ENCODE data around the gene RPS27. TPM values are rescaled to one million over a fixed set of nuclear protein-coding genes. Genes with fewer than 3 reads are reported as not detected.

The RPS27 gene
- polyA plus RNA-seq, 3 donors = 4,186 to 7,443 (median 4,309) TPM

DNA sequence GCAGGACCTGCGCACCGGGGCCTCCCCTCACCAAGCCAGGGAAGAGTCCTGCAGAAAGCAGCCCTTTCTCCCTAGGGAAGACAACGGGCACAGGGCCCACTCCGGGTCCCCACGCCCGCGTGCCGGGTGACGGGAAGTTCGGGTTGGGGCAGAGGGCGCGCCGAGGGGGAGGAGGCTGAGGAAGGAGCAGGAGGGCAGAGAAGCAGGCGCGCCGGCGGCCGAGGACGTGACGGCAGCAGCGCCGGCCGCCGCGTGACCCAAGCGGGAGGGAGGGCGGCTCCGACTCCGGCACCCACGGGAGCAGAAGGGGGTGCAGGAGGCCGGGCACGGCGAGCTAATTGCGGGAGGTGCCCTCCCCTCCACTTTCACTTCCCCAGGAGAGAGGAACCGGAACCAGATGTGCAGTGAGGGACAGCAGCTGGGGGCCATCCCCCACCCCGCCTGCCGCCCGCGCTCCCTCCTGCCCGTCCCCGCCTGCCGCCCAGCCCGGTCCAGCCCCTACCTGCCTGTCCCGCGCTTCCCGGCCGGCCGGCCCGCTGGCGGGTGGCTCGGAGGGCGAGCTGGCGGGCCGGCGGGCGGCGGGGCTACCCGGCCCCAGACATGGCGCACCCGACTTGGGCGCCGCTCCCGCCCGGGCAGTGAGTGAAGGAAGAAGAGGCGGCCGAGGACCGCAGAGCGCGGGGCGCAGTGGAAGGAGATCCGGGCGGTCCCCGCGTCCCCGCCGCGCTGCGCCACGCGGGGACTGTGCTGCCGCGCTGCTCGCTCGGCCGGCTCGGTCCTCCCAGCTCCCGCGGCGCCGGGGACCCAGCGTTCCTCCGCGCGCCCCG lies 44.6 kb upstream of the RPS27 start:
- H3K4me1 Mint-ChIP-seq = peaks cover 55% of the 10 kb centered on the region
- no peaks in the 10 kb centered on the region for H3K27me3 ChIP-seq (ENCODE audit: control insufficient read depth in 2 of 2, insufficient read depth in 2 of 2, low read length in 2 of 2)
- peak overlapping the region; percentile 83 for H3K4me2 ChIP-seq (replicated peaks; ENCODE audit: extremely low read depth, low read length, poor library complexity, severe bottlenecking)
- peak overlapping the region; percentile 94 for H3K9ac ChIP-seq (ENCODE audit: insufficient read depth, low read length, poor library complexity, severe bottlenecking)
- H2AFZ ChIP-seq (ENCODE audit: insufficient read depth, low read depth, low read length, poor library complexity, severe bottlenecking) = peak overlapping the region; percentile 7
- H3K9me3 ChIP-seq (replicated peaks in 1 of 2; ENCODE audit: control insufficient read depth in 1 of 2, insufficient read depth in 1 of 2, low read length in 2 of 2) = no peaks in the 10 kb centered on the region
- peaks cover 54 to 61% of the 10 kb centered on the region in 2 donors for H3K4me1 ChIP-seq (ENCODE audit: control insufficient read depth in 1 of 2, insufficient read depth in 2 of 2, low read length in 2 of 2)
- peaks cover 0 to under 1% (median 0%) of the 10 kb centered on the region in 3 donors for H3K27me3 Mint-ChIP-seq (ENCODE audit: low read depth in 3 of 3)
- H3K27ac Mint-ChIP-seq = peak overlapping the region; percentile 98 to 100 (median 100)
- peak overlapping the region; percentile 100 for H3K27ac ChIP-seq (ENCODE audit: low read depth in 1 of 2, low read length in 2 of 2)
- H3K4me3 Mint-ChIP-seq = peak overlapping the region; percentile 83 to 93
- H4K20me1 ChIP-seq (ENCODE audit: insufficient read depth, low read length) = peaks cover 18% of the 10 kb centered on the region
- H3K4me3 ChIP-seq (replicated peaks in 1 of 3; ENCODE audit: low read depth in 2 of 3, low read length in 3 of 3) = peak overlapping the region; percentile 70 to 83 (median 83)
- H3K36me3 ChIP-seq (replicated peaks in 1 of 2; ENCODE audit: control insufficient read depth in 1 of 2, insufficient read depth in 2 of 2, low read length in 2 of 2) = peaks cover 59 to 61% of the 10 kb centered on the region in 2 donors
- intact Hi-C loops (cut with micrococcal nuclease) = loop anchor here in 1 of 2 donors (2.0 kb wide), 2 partner anchors 17 to 23 kb away; partner anchors contain the start of genes GATAD2B and SLC39A1
- peak; percentile 95 to 99 (median 99) for DNase-seq
- peaks cover 54% of the 10 kb centered on the region for H3K79me2 ChIP-seq (ENCODE audit: insufficient read depth, low read length)
- peaks cover 56 to 62% of the 10 kb centered on the region in 2 donors for H3K36me3 Mint-ChIP-seq
- TF ChIP-seq, protein P1, sequence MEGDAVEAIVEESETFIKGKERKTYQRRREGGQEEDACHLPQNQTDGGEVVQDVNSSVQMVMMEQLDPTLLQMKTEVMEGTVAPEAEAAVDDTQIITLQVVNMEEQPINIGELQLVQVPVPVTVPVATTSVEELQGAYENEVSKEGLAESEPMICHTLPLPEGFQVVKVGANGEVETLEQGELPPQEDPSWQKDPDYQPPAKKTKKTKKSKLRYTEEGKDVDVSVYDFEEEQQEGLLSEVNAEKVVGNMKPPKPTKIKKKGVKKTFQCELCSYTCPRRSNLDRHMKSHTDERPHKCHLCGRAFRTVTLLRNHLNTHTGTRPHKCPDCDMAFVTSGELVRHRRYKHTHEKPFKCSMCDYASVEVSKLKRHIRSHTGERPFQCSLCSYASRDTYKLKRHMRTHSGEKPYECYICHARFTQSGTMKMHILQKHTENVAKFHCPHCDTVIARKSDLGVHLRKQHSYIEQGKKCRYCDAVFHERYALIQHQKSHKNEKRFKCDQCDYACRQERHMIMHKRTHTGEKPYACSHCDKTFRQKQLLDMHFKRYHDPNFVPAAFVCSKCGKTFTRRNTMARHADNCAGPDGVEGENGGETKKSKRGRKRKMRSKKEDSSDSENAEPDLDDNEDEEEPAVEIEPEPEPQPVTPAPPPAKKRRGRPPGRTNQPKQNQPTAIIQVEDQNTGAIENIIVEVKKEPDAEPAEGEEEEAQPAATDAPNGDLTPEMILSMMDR (IDR thresholded peaks at IDR 0.05) = no peak
- under 1% methylated on average over 83 of the region's 95 CpGs for WGBS (ENCODE audit: insufficient coverage)
- no peaks in the 10 kb centered on the region for H3K9me3 Mint-ChIP-seq

DNA sequence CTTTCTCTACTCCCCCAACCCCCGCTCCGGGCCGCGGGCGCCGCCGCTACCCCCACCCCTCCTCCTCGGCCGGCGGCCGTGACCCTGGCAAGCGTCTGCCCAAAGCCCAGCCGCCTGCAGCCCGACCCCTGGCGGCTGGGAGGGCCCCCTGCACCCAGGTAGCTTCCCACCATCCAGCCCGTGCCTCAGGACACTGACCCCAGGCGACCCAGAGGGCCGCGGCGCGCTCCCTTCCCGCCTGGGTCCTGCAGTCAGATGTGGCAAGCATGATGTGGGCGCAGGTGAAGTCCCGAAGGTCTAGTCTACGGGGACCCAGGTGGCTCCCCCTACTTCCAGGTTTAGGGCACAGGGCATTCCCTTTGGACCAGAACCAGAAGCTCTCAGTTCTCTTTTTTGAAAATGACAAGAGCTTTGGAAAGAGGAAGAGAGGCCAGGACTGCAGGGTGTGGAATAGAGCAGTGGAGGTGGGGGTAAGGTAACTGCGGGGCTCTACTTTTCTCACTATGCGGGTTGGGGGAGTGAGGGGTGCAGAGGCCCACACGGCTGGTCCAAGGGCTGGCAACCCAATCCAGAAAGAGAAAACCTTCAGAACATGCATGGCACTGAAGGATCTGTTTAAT lies 43.8 kb upstream of the RPS27 start, which contains the start of gene DENND4B:
Gene DENND4B, minus strand, starts transcription at position 97 of the 620 bp plus-strand sequence. CDS start 2,344 bp downstream, outside the sequence.
- H3K9me3 Mint-ChIP-seq = no peaks in the 10 kb centered on the region
- Histone ChIP-seq H3K4me3 (replicated peaks in 1 of 3; ENCODE audit: low read depth in 2 of 3, low read length in 3 of 3) (peak within 1 kb of the TSS; percentile 70 to 83 (median 83)), H3K9ac (ENCODE audit: insufficient read depth, low read length, poor library complexity, severe bottlenecking) (peak within 1 kb of the TSS; percentile 94), H3K36me3 (replicated peaks in 1 of 2; ENCODE audit: control insufficient read depth in 1 of 2, insufficient read depth in 2 of 2, low read length in 2 of 2) (peaks cover 59 to 61% of the 10 kb centered on the region in 2 donors), H3K27ac (ENCODE audit: low read depth in 1 of 2, low read length in 2 of 2) (peak within 1 kb of the TSS; percentile 100), H3K4me2 (replicated peaks; ENCODE audit: extremely low read depth, low read length, poor library complexity, severe bottlenecking) (peak within 1 kb of the TSS; percentile 83), H2AFZ (ENCODE audit: insufficient read depth, low read depth, low read length, poor library complexity, severe bottlenecking) (peak within 1 kb of the TSS; percentile 7), H3K9me3 (replicated peaks in 1 of 2; ENCODE audit: control insufficient read depth in 1 of 2, insufficient read depth in 1 of 2, low read length in 2 of 2) (no peaks in the 10 kb centered on the region), H3K4me1 (ENCODE audit: control insufficient read depth in 1 of 2, insufficient read depth in 2 of 2, low read length in 2 of 2) (peaks cover 54 to 57% of the 10 kb centered on the region in 2 donors), H3K79me2 (ENCODE audit: insufficient read depth, low read length) (peaks cover 49% of the 10 kb centered on the region), H3K27me3 (ENCODE audit: control insufficient read depth in 2 of 2, insufficient read depth in 2 of 2, low read length in 2 of 2) (no peaks in the 10 kb centered on the region), H4K20me1 (ENCODE audit: insufficient read depth, low read length) (peaks cover 18% of the 10 kb centered on the region)
- intact Hi-C loops (cut with micrococcal nuclease) = loop anchor here in 1 of 2 donors (2.0 kb wide), 1 partner anchor 16 kb away; the partner anchor contains the start of gene SLC39A1
- TF ChIP-seq, protein P1 (IDR thresholded peaks at IDR 0.05) = peak; percentile 94
- peak within 1 kb of the TSS; percentile 83 to 93 for H3K4me3 Mint-ChIP-seq
- peaks cover 0 to 2% (median 0%) of the 10 kb centered on the region in 3 donors for H3K27me3 Mint-ChIP-seq (ENCODE audit: low read depth in 3 of 3)
- peak; percentile 79 to 86 (median 85) for DNase-seq
- H3K27ac Mint-ChIP-seq = peak within 1 kb of the TSS; percentile 98 to 100 (median 100)
- 0% methylated on average over 26 of the region's 28 CpGs for WGBS (ENCODE audit: insufficient coverage)
- H3K4me1 Mint-ChIP-seq = peaks cover 55% of the 10 kb centered on the region
- H3K36me3 Mint-ChIP-seq = peaks cover 58 to 62% of the 10 kb centered on the region in 2 donors

Measured in CD14-positive monocyte (primary cell).